ENCODE results near the gene CLNK.

Gene CLNK

GRCh38 chr4:10491401-10491800 lies 193.2 kb downstream of the CLNK start:
- no peak for DNase-seq
- intact Hi-C loops (cut with DNase I) = no loop called here

GRCh38 chr4:10490996-10491395 lies 193.6 kb downstream of the CLNK start:
- intact Hi-C loops (cut with DNase I) = no loop called here
- no peak for DNase-seq

GRCh38 chr4:10482913-10483312 lies 201.7 kb downstream of the CLNK start:
- DNase-seq = no peak
- intact Hi-C loops (cut with DNase I) = no loop called here

GRCh38 chr4:10480616-10481015 lies 204.0 kb downstream of the CLNK start:
- intact Hi-C loops (cut with DNase I) = no loop called here
- DNase-seq = no peak

GRCh38 chr4:10478621-10479020 lies 205.9 kb downstream of the CLNK start:
- DNase-seq = no peak
- intact Hi-C loops (cut with DNase I) = no loop called here

- intact Hi-C loops (cut with DNase I) = no loop called here
- DNase-seq = no peak
These were observed 214.1 kb downstream of the CLNK start for GRCh38 chr4:10470505-10470904.

- DNase-seq = no peak
- intact Hi-C loops (cut with DNase I) = no loop called here
These were observed 218.4 kb downstream of the CLNK start for GRCh38 chr4:10466161-10466560.

GRCh38 chr4:10462876-10463275 lies 221.7 kb downstream of the CLNK start:
- intact Hi-C loops (cut with DNase I) = no loop called here
- no peak for DNase-seq

GRCh38 chr4:10461850-10462400 lies 222.6 kb downstream of the CLNK start:
- no peak for DNase-seq
- intact Hi-C loops (cut with DNase I) = no loop called here

GRCh38 chr4:10461091-10461849 lies 223.3 kb downstream of the CLNK start:
- peak in 18 of 42 donors; percentile 4 to 49 (median 24) for DNase-seq
- intact Hi-C loops (cut with DNase I) = no loop called here

- no peak for DNase-seq
- intact Hi-C loops (cut with DNase I) = no loop called here
These were observed 224.1 kb downstream of the CLNK start for GRCh38 chr4:10460313-10461047.

GRCh38 chr4:10459305-10459704 lies 225.3 kb downstream of the CLNK start:
- intact Hi-C loops (cut with DNase I) = no loop called here
- no peak for DNase-seq

GRCh38 chr4:10458177-10458576 lies 226.4 kb downstream of the CLNK start:
- DNase-seq = no peak
- intact Hi-C loops (cut with DNase I) = no loop called here

- intact Hi-C loops (cut with DNase I) = no loop called here
These were observed 227.2 kb downstream of the CLNK start, which contains the start of gene ZNF518B for GRCh38 chr4:10457255-10457801. Gene ZNF518B, minus strand, starts transcription at chr4:10457426. Its CDS starts 11,098 bp downstream, at chr4:10446328.

GRCh38 chr4:10456595-10457254 lies 227.8 kb downstream of the CLNK start:
- intact Hi-C loops (cut with DNase I) = no loop called here
- peak in 38 of 42 donors; percentile 13 to 71 (median 42) for DNase-seq

More at GRCh38 chr4:10457255-10457801, 227.2 kb downstream of the CLNK start, which contains the start of gene ZNF518B:
- peak in 41 of 42 donors; percentile 22 to 80 (median 55) for DNase-seq

- intact Hi-C loops (cut with DNase I) = no loop called here
- no peak for DNase-seq
These were observed 228.3 kb downstream of the CLNK start for GRCh38 chr4:10456260-10456594.

GRCh38 chr4:10455133-10455532 lies 229.4 kb downstream of the CLNK start:
- DNase-seq = no peak
- intact Hi-C loops (cut with DNase I) = no loop called here

- intact Hi-C loops (cut with DNase I) = no loop called here
- DNase-seq = no peak
These were observed 229.8 kb downstream of the CLNK start for GRCh38 chr4:10454726-10455125.

- intact Hi-C loops (cut with DNase I) = no loop called here
- no peak for DNase-seq
These were observed 230.4 kb downstream of the CLNK start for GRCh38 chr4:10454121-10454520.

Measured in head of caudate nucleus (tissue), 42 donors.